Measurements from ENCODE around the gene PALMD. TPM values are rescaled to one million over a fixed set of nuclear protein-coding genes. Genes with fewer than 3 reads are reported as not detected.

Gene PALMD
- polyA plus RNA-seq, 3 donors: not detected

- Histone ChIP-seq H2AFZ (ENCODE audit: insufficient read depth, low read depth, low read length, poor library complexity, severe bottlenecking) (no peak overlapping the region), H3K9ac (ENCODE audit: insufficient read depth, low read length, poor library complexity, severe bottlenecking) (no peak overlapping the region), H3K27ac (ENCODE audit: low read depth in 1 of 2, low read length in 2 of 2) (no peak overlapping the region), H3K4me1 (ENCODE audit: control insufficient read depth in 1 of 2, insufficient read depth in 2 of 2, low read length in 2 of 2) (no peaks in the 10 kb centered on the region), H4K20me1 (ENCODE audit: insufficient read depth, low read length) (no peaks in the 10 kb centered on the region), H3K4me2 (replicated peaks; ENCODE audit: extremely low read depth, low read length, poor library complexity, severe bottlenecking) (no peak overlapping the region), H3K79me2 (ENCODE audit: insufficient read depth, low read length) (no peaks in the 10 kb centered on the region), H3K36me3 (replicated peaks in 1 of 2; ENCODE audit: control insufficient read depth in 1 of 2, insufficient read depth in 2 of 2, low read length in 2 of 2) (no peaks in the 10 kb centered on the region), H3K9me3 (replicated peaks in 1 of 2; ENCODE audit: control insufficient read depth in 1 of 2, insufficient read depth in 1 of 2, low read length in 2 of 2) (no peaks in the 10 kb centered on the region), H3K27me3 (ENCODE audit: control insufficient read depth in 2 of 2, insufficient read depth in 2 of 2, low read length in 2 of 2) (no peaks in the 10 kb centered on the region), H3K4me3 (replicated peaks in 1 of 3; ENCODE audit: low read depth in 2 of 3, low read length in 3 of 3) (no peak overlapping the region)
- no peak for TF ChIP-seq CTCF (IDR thresholded peaks at IDR 0.05)
- Mint-ChIP-seq H3K4me3 (no peak overlapping the region), H3K9me3 (peaks cover 0 to 2% (median 0%) of the 10 kb centered on the region in 7 donors), H3K36me3 (no peaks in the 10 kb centered on the region), H3K27ac (no peak overlapping the region), H3K27me3 (ENCODE audit: low read depth in 3 of 3) (peaks cover 0 to 3% (median 3%) of the 10 kb centered on the region in 3 donors), H3K4me1 (no peaks in the 10 kb centered on the region)
- WGBS (ENCODE audit: insufficient coverage): no CpG with 5 or more reads among the region's 3 CpGs
- DNase-seq: no peak
- intact Hi-C loops (cut with micrococcal nuclease): no loop called here
These were observed 10.8 kb upstream of the PALMD start for GRCh38 chr1:99634971-99635624.

DNA sequence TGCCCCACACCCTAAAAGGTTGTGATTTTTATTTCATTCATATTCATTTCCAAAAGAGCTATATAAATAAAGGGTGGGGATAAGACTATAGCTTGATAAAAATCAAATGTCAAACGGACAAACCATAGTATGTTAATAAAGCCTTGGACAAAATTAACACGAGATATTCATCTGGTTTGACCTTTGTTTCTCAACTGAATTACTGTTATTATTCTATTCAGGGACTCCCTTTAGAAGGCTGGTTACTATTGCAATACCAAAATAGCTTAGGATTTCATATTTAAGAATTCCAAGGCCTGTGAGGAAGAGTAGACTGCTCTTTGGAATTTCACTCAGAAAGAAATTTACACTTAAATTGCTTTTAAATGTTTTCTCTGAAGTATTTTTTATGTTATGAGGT is 10.2 kb upstream of the PALMD start:
- no peak for DNase-seq
- Histone ChIP-seq H3K9ac (ENCODE audit: insufficient read depth, low read length, poor library complexity, severe bottlenecking) (no peak overlapping the region), H3K4me1 (ENCODE audit: control insufficient read depth in 1 of 2, insufficient read depth in 2 of 2, low read length in 2 of 2) (no peaks in the 10 kb centered on the region), H3K4me3 (replicated peaks in 1 of 3; ENCODE audit: low read depth in 2 of 3, low read length in 3 of 3) (no peak overlapping the region), H4K20me1 (ENCODE audit: insufficient read depth, low read length) (no peaks in the 10 kb centered on the region), H3K27ac (ENCODE audit: low read depth in 1 of 2, low read length in 2 of 2) (no peak overlapping the region), H3K79me2 (ENCODE audit: insufficient read depth, low read length) (no peaks in the 10 kb centered on the region), H3K27me3 (ENCODE audit: control insufficient read depth in 2 of 2, insufficient read depth in 2 of 2, low read length in 2 of 2) (no peaks in the 10 kb centered on the region), H3K4me2 (replicated peaks; ENCODE audit: extremely low read depth, low read length, poor library complexity, severe bottlenecking) (no peak overlapping the region), H3K36me3 (replicated peaks in 1 of 2; ENCODE audit: control insufficient read depth in 1 of 2, insufficient read depth in 2 of 2, low read length in 2 of 2) (no peaks in the 10 kb centered on the region), H3K9me3 (replicated peaks in 1 of 2; ENCODE audit: control insufficient read depth in 1 of 2, insufficient read depth in 1 of 2, low read length in 2 of 2) (no peaks in the 10 kb centered on the region), H2AFZ (ENCODE audit: insufficient read depth, low read depth, low read length, poor library complexity, severe bottlenecking) (no peak overlapping the region)
- Mint-ChIP-seq H3K9me3 (peaks cover 0 to 2% (median 0%) of the 10 kb centered on the region in 7 donors), H3K36me3 (no peaks in the 10 kb centered on the region), H3K27ac (no peak overlapping the region), H3K27me3 (ENCODE audit: low read depth in 3 of 3) (peaks cover 0 to 3% (median 2%) of the 10 kb centered on the region in 3 donors), H3K4me3 (no peak overlapping the region), H3K4me1 (no peaks in the 10 kb centered on the region)
- WGBS (ENCODE audit: insufficient coverage): no CpG with 5 or more reads among the region's 2 CpGs
- intact Hi-C loops (cut with micrococcal nuclease): no loop called here
- no peak for TF ChIP-seq CTCF (IDR thresholded peaks at IDR 0.05)
